Stimulated activated CD8-positive, alpha-beta memory T cell treated with anti-CD3 and anti-CD28 coated beads, Interleukin-2, amount 100 ng/mL, for 48 hours (primary cell): ENCODE measurements around the gene CD274.
"Not testable (repeated sequence)": the region's sequence is repeated elsewhere in the genome, so short reads cannot be mapped to it uniquely, and the experiment has no call there.

ENCODE experiments used
- DNase-seq, 2 donors: peaks; one replicate each; pipeline ENCODE4 v3.0.0-alpha.2; 2020; ENCODE audit warnings: low read depth in 2 of 2

Gene CD274

GRCh38 chr9:5450359-5451091 is at the start of gene CD274:
Gene CD274 (plus strand): TSS chr9:5450542. CDS start chr9:5456114, 5,572 bp downstream.
- DNase-seq: peak; percentile 80 to 83

DNA sequence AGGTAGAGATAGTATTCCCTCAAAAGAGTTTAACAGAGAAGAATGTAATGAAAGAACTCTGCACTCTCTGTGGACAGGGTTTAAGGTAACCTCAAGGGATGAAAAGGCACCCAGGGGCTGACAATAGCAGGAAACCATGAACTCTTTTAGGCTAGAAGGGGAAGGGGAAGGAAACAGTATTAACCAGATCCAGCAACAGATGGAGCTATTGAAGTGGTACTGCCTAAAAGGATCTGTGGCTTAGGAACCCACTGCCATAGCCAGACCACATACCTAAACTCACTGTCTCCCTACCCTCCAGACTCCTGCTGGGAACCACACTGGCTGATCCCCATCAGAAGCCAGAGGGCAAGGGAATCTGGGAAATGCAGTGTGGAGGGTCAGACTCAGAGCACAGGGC is 48.1 kb upstream of the CD274 start:
- DNase-seq: no peak

GRCh38 chr9:5408596-5408995 is 41.7 kb upstream of the CD274 start:
- no peak for DNase-seq

DNA sequence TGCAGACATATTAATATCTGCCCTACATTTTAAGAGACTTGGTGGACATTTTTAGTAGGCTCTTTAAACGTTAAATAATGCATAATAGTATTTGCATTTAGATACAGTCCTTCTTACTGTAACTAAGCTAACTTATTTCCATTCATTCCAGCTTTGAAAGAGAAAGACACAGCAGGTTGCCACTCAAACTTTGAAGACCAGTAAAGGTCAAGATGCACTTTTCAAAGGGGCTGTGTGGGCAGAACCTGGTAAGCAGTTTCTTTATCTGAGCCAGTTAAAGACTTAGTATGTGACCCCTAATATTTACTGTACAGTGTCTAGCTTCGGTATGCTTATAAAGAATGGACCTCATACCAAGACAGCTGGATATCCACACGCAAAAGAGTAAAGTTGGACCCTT is 33.4 kb upstream of the CD274 start:
- no peak for DNase-seq

DNA sequence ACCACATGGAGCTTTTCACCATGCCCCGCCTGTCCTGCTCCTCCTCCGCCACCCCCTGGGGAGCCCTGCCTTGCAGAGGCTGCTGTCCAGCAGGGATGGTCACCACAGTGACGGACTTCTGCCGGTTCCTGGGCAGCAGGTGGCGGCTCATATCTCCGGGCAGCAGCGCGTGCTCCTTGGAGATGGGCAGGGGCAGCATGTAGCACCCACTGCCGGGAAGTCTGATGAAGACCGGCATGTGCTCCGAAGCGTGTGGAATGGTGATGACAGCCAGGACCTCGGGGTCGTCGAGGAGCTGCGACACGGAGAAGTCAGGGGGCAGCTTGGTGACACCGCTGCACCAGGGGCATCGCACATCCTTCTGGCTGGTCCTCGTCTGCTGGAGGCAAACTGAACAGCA is 31.9 kb upstream of the CD274 start:
- no peak for DNase-seq

- no peak for DNase-seq
Measured at GRCh38 chr9:5419987-5420386, 30.4 kb upstream of the CD274 start.

DNA sequence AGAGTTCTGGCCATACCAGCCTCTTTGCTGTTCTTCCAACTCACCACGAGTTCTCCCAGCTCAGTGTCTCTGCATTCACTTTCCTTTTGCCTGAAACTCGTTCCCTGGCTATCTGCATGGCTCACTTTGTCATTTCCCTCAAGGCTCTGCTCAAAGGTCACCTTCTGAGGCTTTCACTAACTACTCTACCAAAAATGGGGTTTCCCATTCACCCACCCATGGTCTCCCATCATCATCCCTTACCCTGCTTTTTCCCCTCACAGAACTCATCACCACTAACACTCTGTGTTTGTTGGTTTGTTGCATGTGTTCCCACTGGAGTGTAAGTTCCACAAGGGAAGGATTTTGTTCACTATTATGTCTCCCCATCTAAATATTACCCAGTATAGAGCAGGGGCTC is 29.2 kb upstream of the CD274 start:
- DNase-seq: no peak

GRCh38 chr9:5422276-5422675 is 28.1 kb upstream of the CD274 start:
- DNase-seq: no peak

GRCh38 chr9:5425006-5425628 is 25.2 kb upstream of the CD274 start:
- DNase-seq: no peak

GRCh38 chr9:5427005-5427404 is 23.3 kb upstream of the CD274 start:
- DNase-seq: no peak

DNA sequence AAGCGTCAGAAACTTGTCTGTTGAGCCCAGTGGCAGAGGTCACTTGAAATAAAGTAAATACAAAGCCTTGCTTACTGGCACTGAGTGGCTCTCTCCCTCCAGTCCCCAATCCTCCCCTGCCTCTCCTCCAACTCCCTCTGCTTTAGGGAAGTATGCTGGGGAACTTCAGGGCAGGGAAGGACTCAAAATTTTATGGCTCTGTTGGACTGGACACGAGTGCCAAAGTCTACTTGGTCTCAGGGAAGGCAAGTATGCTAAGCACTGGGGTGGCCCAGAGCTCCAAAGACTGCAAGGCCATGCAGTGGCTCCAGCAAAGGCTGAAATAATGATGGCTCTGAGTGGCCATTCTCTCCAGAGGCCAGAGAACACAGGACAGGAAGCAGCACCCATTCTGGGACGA is 22.2 kb upstream of the CD274 start:
- DNase-seq: no peak

- DNase-seq: no peak
Measured at GRCh38 chr9:5428794-5429528, 21.4 kb upstream of the CD274 start.

DNA sequence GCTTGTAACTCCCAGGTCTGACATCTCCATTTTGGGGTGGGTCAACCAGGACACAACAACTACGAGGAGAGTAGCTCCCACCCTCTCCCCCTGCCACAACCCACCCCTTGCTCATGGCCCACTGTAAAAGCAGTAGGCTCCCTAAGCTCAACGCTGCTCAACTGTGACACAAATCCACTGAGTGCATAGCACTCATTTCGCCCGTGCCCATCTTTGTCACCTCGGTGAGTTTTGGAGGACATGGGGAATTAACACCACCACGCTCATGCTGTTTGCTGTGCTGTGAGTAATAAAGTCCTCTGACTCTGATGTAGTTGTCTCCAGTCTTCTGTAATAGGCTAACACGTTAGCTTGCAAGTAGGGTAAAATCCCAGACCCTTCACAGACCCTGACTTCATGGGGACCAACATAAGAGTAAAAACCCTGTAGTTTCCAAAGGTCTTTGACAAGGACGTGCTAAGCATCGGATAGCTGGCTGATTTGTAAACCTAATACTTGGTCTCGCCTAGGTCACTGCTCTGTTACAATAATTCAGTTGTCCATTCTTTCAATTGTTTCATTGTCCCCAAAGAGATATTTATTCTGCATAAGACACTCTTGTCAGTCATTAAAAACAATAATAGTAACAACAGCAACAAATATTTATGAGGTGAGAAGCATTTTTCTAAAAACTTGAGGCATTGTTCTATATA is 20.3 kb upstream of the CD274 start:
- no peak for DNase-seq

- no peak for DNase-seq
Measured at GRCh38 chr9:5430912-5431311, 19.4 kb upstream of the CD274 start.

- not testable (repeated sequence) for DNase-seq
Measured at GRCh38 chr9:5432890-5433289, 17.5 kb upstream of the CD274 start.

GRCh38 chr9:5433328-5433727 is 17.0 kb upstream of the CD274 start:
- not testable (repeated sequence) for DNase-seq

DNA sequence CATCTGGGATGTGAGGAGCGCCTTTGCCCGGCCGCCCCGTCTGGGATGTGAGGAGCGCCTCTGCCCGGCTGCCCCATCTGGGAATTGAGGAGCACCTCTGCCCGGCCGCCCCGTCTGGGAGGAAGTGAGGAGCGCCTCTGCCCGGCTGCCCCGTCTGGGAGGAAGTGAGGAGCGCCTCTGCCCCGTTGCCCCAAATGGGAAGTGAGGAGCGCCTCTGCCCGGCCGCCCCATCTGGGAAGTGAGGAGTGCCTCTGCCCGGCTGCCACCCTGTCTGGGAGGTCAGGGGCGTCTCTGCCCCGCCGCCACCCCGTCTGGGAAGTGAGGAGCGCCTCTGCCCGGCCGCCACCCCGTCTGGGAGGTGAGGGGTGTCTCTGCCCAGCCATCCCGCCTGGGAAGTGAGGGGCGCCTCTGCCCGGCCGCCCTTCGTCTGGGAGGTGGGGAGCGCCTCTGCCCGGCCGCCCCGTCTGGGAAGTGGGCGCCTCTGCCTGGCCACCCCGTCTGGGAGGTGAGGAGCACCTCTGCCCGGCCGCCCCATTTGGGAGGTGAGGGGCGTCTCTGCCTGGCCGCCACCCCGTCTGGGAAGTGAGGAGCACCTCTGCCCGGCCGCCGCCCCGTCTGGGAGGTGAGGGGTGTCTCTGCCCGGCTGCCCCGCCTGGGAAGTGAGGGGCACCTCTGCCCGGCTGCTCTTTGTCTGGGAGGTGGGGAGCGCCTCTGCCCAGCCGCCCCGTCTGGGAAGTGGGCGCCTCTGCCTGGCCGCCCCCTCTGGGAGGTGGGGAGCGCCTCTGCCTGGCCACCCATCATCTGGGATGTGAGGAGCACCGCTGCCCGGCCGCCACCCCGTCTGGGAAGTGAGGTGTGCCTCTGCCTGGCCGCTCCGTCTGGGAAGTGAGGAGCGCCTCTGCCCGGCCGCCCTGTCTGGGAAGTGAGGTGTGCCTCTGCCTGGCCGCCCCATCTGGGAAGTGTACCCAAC is 16.2 kb upstream of the CD274 start:
- not testable (repeated sequence) for DNase-seq

DNA sequence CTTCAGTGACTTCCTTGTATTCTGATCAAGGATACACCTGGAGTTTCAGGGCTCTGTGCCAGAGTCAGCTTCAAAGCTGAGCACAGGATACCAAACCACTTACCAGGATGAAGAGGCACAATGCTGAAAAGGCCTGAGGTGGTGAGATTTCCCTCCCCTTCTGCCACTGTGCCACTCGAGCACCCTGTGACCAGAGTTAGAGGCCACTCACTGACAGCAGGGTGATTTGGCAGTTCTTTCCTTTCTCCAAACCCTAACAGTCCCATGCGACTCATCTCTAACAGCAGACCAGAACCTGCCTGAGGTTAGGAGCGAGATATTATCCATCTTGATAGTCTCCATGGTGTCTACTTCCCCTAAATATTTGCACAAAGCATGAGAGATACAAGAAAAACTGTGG is 14.4 kb upstream of the CD274 start:
- no peak for DNase-seq

GRCh38 chr9:5436441-5436840 is 13.9 kb upstream of the CD274 start:
- no peak for DNase-seq

- peak; percentile 83 to 86 for DNase-seq
Measured at GRCh38 chr9:5437254-5438216, 12.8 kb upstream of the CD274 start, which contains the start of gene PLGRKT. Gene PLGRKT (minus strand): TSS chr9:5437925. CDS start chr9:5431977, 5,948 bp downstream.
